Measurements from ENCODE around the gene AGBL1.

Gene AGBL1

GRCh38 chr15:86494475-86494874 lies 414.8 kb downstream of the AGBL1 start:
- Histone ChIP-seq H3K4me3 (replicated peaks; ENCODE audit: low read depth, low read length) (no peak overlapping the region), H3K36me3 (ENCODE audit: control insufficient read depth, insufficient read depth, low read length) (no peaks in the 10 kb centered on the region), H3K27me3 (replicated peaks; ENCODE audit: control insufficient read depth, insufficient read depth, low read length) (no peaks in the 10 kb centered on the region)
- no peak for DNase-seq (ENCODE audit: extremely low read depth, insufficient read length)
- no peak for TF ChIP-seq CTCF (IDR thresholded peaks at IDR 0.05; ENCODE audit: insufficient read depth, low read length, poor library complexity, severe bottlenecking)

DNA sequence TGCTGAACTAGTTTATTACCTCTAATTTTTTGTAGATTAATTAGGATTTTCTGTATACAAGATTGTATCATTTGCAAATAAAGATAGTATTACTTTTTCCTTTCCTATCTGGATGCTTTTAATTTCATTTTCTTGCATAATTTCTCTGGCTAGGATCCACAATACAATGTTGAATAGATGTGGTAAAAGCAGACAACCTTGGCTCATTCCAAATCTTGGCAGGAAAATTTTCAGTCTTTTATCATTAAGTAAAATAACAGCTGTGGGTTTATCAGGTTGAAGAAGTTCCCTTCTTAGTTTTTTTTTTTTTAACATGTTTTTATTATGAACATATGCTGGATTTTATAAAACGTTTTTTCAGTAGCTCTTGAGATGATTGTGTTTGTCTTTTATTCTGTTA lies 422.6 kb downstream of the AGBL1 start:
- Histone ChIP-seq H3K4me3 (replicated peaks; ENCODE audit: low read depth, low read length) (no peak overlapping the region), H3K36me3 (ENCODE audit: control insufficient read depth, insufficient read depth, low read length) (no peaks in the 10 kb centered on the region), H3K27me3 (replicated peaks; ENCODE audit: control insufficient read depth, insufficient read depth, low read length) (no peaks in the 10 kb centered on the region)
- no peak for DNase-seq (ENCODE audit: extremely low read depth, insufficient read length)
- TF ChIP-seq CTCF (IDR thresholded peaks at IDR 0.05; ENCODE audit: insufficient read depth, low read length, poor library complexity, severe bottlenecking), result no peak

DNA sequence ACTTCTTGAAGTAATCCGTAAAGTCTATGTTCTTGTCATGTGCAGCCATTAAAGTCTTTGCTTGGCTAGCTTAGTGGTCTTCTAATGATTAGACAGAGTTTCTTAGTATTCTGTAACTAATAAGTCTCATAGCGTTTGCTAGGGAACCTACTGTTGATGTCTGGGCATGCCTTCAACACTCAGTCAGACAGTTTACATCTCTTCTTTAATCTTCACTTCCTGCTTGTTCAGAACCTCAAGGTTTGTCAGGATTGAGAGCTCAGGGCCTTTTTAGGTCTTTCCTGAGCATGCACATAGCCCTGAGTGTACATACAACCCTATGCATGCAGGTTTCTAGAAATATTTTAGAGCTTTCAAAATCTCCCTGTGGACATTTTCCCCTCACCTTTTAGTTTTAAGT lies 426.3 kb downstream of the AGBL1 start:
- Histone ChIP-seq H3K4me3 (replicated peaks; ENCODE audit: low read depth, low read length) (no peak overlapping the region), H3K27me3 (replicated peaks; ENCODE audit: control insufficient read depth, insufficient read depth, low read length) (no peaks in the 10 kb centered on the region), H3K36me3 (ENCODE audit: control insufficient read depth, insufficient read depth, low read length) (no peaks in the 10 kb centered on the region)
- DNase-seq (ENCODE audit: extremely low read depth, insufficient read length), result no peak
- no peak for TF ChIP-seq CTCF (IDR thresholded peaks at IDR 0.05; ENCODE audit: insufficient read depth, low read length, poor library complexity, severe bottlenecking)

- TF ChIP-seq CTCF (IDR thresholded peaks at IDR 0.05; ENCODE audit: insufficient read depth, low read length, poor library complexity, severe bottlenecking), result no peak
- DNase-seq (ENCODE audit: extremely low read depth, insufficient read length), result no peak
- no peaks in the 10 kb centered on the region for H3K36me3 ChIP-seq (ENCODE audit: control insufficient read depth, insufficient read depth, low read length)
- no peaks in the 10 kb centered on the region for H3K27me3 ChIP-seq (replicated peaks; ENCODE audit: control insufficient read depth, insufficient read depth, low read length)
- no peak overlapping the region for H3K4me3 ChIP-seq (replicated peaks; ENCODE audit: low read depth, low read length)
Measured at GRCh38 chr15:86506401-86506800, 426.7 kb downstream of the AGBL1 start.

- TF ChIP-seq CTCF (IDR thresholded peaks at IDR 0.05; ENCODE audit: insufficient read depth, low read length, poor library complexity, severe bottlenecking), result no peak
- no peak for DNase-seq (ENCODE audit: extremely low read depth, insufficient read length)
- no peak overlapping the region for H3K4me3 ChIP-seq (replicated peaks; ENCODE audit: low read depth, low read length)
- H3K36me3 ChIP-seq (ENCODE audit: control insufficient read depth, insufficient read depth, low read length), result no peaks in the 10 kb centered on the region
- no peaks in the 10 kb centered on the region for H3K27me3 ChIP-seq (replicated peaks; ENCODE audit: control insufficient read depth, insufficient read depth, low read length)
Measured at GRCh38 chr15:86515625-86516024, 436.0 kb downstream of the AGBL1 start.

DNA sequence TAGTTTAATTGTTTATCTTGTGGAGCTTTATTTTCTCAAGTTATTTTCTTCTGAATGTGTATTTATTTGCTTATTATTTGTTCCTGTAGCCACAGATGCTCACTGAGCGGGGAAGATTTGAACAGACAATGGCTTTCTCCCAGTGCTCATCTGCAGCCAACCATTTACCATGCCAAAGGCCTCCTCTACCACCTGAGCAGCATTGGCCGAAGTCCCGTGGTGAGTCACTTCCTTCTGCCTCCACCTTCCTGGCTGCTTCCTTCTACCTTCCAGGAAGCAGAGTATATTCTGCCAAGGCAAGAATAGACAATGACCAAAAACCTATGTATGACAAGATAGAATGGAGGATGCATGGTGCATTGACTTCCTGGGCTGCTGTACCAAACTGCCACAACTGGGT lies 443.1 kb downstream of the AGBL1 start:
- Histone ChIP-seq H3K36me3 (ENCODE audit: control insufficient read depth, insufficient read depth, low read length) (no peaks in the 10 kb centered on the region), H3K4me3 (replicated peaks; ENCODE audit: low read depth, low read length) (no peak overlapping the region), H3K27me3 (replicated peaks; ENCODE audit: control insufficient read depth, insufficient read depth, low read length) (no peaks in the 10 kb centered on the region)
- no peak for TF ChIP-seq CTCF (IDR thresholded peaks at IDR 0.05; ENCODE audit: insufficient read depth, low read length, poor library complexity, severe bottlenecking)
- DNase-seq (ENCODE audit: extremely low read depth, insufficient read length), result no peak
